Liver (tissue), 9 donors: Measurements from ENCODE around the gene ADM2. TPM values are rescaled to one million over a fixed set of nuclear protein-coding genes. Genes with fewer than 3 reads are reported as not detected.

Experiments
- DNase-seq: peaks from one replicate; pipeline ENCODE4 v3.0.0-alpha.2; 2017; ENCODE audit warnings: low spot score
- H3K27ac ChIP-seq, 2 donors: one replicate each; pipeline ENCODE4 v1.7.0; 2013; ENCODE audit warnings: inconsistent platforms in 2 of 2, low read length in 2 of 2, control low read depth in 1 of 2, low read depth in 1 of 2, mild to moderate bottlenecking in 1 of 2
- H3K27me3 ChIP-seq, 4 donors: one replicate each; pipeline versions ENCODE4 v1.6.1 to v1.7.0; 2013; ENCODE audit warnings: low read length in 3 of 4, inconsistent platforms in 1 of 4, mild to moderate bottlenecking in 1 of 4, moderate library complexity in 1 of 4; ENCODE audit not compliant: control insufficient read depth in 4 of 4, insufficient read depth in 4 of 4
- H3K36me3 ChIP-seq, 4 donors: one replicate each; pipeline versions ENCODE4 v1.6.1 to v1.7.0; 2013; ENCODE audit warnings: low read length in 3 of 4, mild to moderate bottlenecking in 3 of 4, low read depth in 1 of 4, moderate library complexity in 1 of 4; ENCODE audit not compliant: control insufficient read depth in 4 of 4, insufficient read depth in 3 of 4
- H3K4me1 ChIP-seq, 4 donors: one replicate each; pipeline versions ENCODE4 v1.6.1 to v1.7.0; 2013; ENCODE audit warnings: low read length in 3 of 4, mild to moderate bottlenecking in 3 of 4, moderate library complexity in 1 of 4; ENCODE audit not compliant: control insufficient read depth in 4 of 4, insufficient read depth in 4 of 4
- H3K4me3 ChIP-seq, 3 donors: one replicate each; pipeline versions ENCODE4 v1.6.1 to v1.7.0; 2013; ENCODE audit warnings: low read length in 3 of 3, control low read depth in 1 of 3, low read depth in 1 of 3, mild to moderate bottlenecking in 1 of 3
- H3K9ac ChIP-seq, 2 donors: one replicate each; pipeline ENCODE4 v1.7.0; 2013; ENCODE audit warnings: low read length in 2 of 2, mild to moderate bottlenecking in 2 of 2, moderate library complexity in 2 of 2, control low read depth in 1 of 2, low read depth in 1 of 2
- H3K9me3 ChIP-seq, 4 donors: one replicate each; pipeline versions ENCODE4 v1.6.1 to v1.7.0; 2013; ENCODE audit warnings: low read length in 3 of 4; ENCODE audit not compliant: control insufficient read depth in 4 of 4
- EGR1 ChIP-seq, 2 donors: IDR thresholded peaks; 2 replicates each; pipeline ENCODE4 v1.6.1; 2016 to 2018; ENCODE audit warnings: antibody characterized with exemption in 2 of 2, low read depth in 2 of 2
- FOXA1 ChIP-seq: IDR thresholded peaks from 2 replicates; pipeline ENCODE4 v1.6.1; 2016; ENCODE audit warnings: antibody characterized with exemption
- FOXA2 ChIP-seq: IDR thresholded peaks from 2 replicates; pipeline ENCODE4 v1.6.1; 2016; ENCODE audit warnings: antibody characterized with exemption
- GABPA ChIP-seq, 2 donors: IDR thresholded peaks in 1 of 2; conservative IDR thresholded peaks in 1 of 2; 2 replicates each; pipeline ENCODE4 v1.6.1; 2016; ENCODE audit warnings: antibody characterized with exemption in 2 of 2, mild to moderate bottlenecking in 1 of 2, moderate library complexity in 1 of 2
- HNF4A ChIP-seq, 2 donors: conservative IDR thresholded peaks; 2 replicates each; pipeline ENCODE4 v1.6.1; 2016; ENCODE audit warnings: antibody characterized with exemption in 2 of 2, mild to moderate bottlenecking in 2 of 2
- HNF4G ChIP-seq: IDR thresholded peaks from 2 replicates; pipeline ENCODE4 v1.6.1; 2016; ENCODE audit warnings: antibody characterized with exemption
- JUND ChIP-seq, 2 donors: IDR thresholded peaks; 2 replicates each; pipeline ENCODE4 v1.6.1; 2016; ENCODE audit warnings: antibody characterized with exemption in 2 of 2
- NR2F2 ChIP-seq: IDR thresholded peaks from 2 replicates; pipeline ENCODE4 v1.6.1; 2016; ENCODE audit warnings: antibody characterized with exemption
- RAD21 ChIP-seq, 2 donors: IDR thresholded peaks; 2 replicates each; pipeline ENCODE4 v1.6.1; 2016; ENCODE audit warnings: antibody characterized with exemption in 2 of 2, mild to moderate bottlenecking in 2 of 2
- RXRA ChIP-seq, 2 donors: IDR thresholded peaks; 2 replicates each; pipeline ENCODE4 v1.6.1; 2017 to 2018; ENCODE audit warnings: antibody characterized with exemption in 2 of 2, mild to moderate bottlenecking in 1 of 2
- SP1 ChIP-seq: IDR thresholded peaks from 2 replicates; pipeline ENCODE4 v1.6.1; 2018; ENCODE audit warnings: antibody characterized with exemption, mild to moderate bottlenecking
- TAF1 ChIP-seq: conservative IDR thresholded peaks from 2 replicates; pipeline ENCODE4 v1.6.1; 2016; ENCODE audit warnings: antibody characterized with exemption, mild to moderate bottlenecking
- YY1 ChIP-seq: IDR thresholded peaks from 2 replicates; pipeline ENCODE4 v1.6.1; 2016; ENCODE audit warnings: antibody characterized with exemption, mild to moderate bottlenecking
- WGBS: extraction: QIAGEN DNeasy Blood & Tissue Kit; methylation state at CpG from one replicate; pipeline ENCODE4 v1.1.7; 2013; 5-methylcytosine and 5-hydroxymethylcytosine counted together
- polyA plus RNA-seq, 2 donors: library from polyadenylated mRNA; stranded (reverse) in 1 of 2; unstranded in 1 of 2; fragments of 200-250 nt in 1 of 2; fragments of >200 nt in 1 of 2; fragmentation: Nextera tagmentation in 1 of 2; extraction: Ambion mirVana in 1 of 2; gene quantifications; one replicate each; pipeline versions ENCODE4 v1.2.1 to v1.2.3, GENCODE V29; 2013 to 2015
- total RNA-seq, 2 donors: library from RNA; depleted of rRNA; stranded (reverse); fragments of >200 nt; gene quantifications; one replicate each; pipeline ENCODE4 v1.2.3, GENCODE V29; 2014
- TF ChIP-seq, protein P1 (sequence below): IDR thresholded peaks from 2 replicates; pipeline ENCODE4 v1.6.1; 2016; ENCODE audit warnings: antibody characterized with exemption
- TF ChIP-seq, protein P2 (sequence below): IDR thresholded peaks from 2 replicates; pipeline ENCODE4 v1.6.1; 2016; ENCODE audit warnings: antibody characterized with exemption
- TF ChIP-seq, protein P3 (sequence below): fragments of 150-350 bp; IDR thresholded peaks from 2 replicates; pipeline ENCODE4 v1.5.1; 2017; ENCODE audit warnings: improper control_type of control experiment, low read depth, low read length; ENCODE audit not compliant: missing input control
- TF ChIP-seq, protein P4 (sequence below): IDR thresholded peaks from 2 replicates; pipeline ENCODE4 v1.6.1; 2016; ENCODE audit warnings: antibody characterized with exemption, mild to moderate bottlenecking
- TF ChIP-seq, protein P5 (sequence below): IDR thresholded peaks from 2 replicates; pipeline ENCODE4 v1.6.1; 2016; ENCODE audit warnings: antibody characterized with exemption
- donor health status: healthy.
- donor health status: healthy.
- donor health status: healthy.
- donor health status: healthy.
- donor health status: healthy.

Gene ADM2
- total and polyA plus RNA-seq, 4 donors = 0.79 to 2.8 (median 1.3) TPM

DNA sequence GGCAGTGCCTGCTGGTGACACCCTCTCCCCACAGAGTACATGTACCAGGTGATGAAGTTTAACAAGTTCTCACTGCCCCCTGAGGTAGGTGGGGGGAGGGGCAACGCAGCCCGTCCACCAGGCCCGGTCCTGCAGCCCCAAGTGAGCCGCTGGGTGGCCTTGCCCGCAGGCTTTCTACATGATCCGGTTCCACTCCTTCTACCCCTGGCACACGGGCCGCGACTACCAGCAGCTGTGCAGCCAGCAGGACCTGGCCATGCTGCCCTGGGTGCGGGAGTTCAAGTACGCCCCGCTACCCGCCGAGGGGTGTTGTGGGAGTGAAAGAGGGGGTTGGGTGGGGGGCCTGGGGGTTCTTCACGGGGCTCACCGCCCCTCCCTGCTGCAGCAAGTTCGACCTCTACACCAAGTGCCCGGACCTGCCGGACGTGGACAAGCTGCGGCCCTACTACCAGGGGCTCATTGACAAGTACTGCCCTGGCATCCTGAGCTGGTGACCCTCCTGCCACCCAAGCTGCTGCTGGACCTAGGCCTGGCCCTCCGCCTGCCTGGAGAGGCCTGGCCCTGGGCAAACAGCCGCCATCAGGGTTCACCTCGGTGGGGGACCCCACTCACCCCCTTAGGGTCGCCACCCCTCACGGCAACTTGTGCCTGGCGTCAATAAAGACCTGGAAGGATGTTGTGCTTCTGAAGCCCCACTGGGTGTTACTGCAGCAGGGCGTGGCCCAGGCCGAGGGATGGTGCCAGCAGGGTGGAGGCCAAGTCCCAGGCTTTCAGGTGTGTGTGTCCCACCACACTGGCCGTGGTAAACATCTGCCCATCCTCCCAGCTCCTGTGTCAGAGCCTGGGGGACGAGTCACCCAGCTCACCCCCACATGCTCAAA is 8.3 kb downstream of the ADM2 start:
- no peak for DNase-seq
- H3K27ac ChIP-seq = no peak overlapping the region
- H3K4me1 ChIP-seq = peaks cover 0 to 10% (median 5%) of the 10 kb centered on the region in 4 donors
- no peaks in the 10 kb centered on the region for H3K27me3 ChIP-seq
- H3K9ac ChIP-seq = no peak overlapping the region
- H3K36me3 ChIP-seq = no peaks in the 10 kb centered on the region
- no peak for TF ChIP-seq TAF1
- no peak for TF ChIP-seq FOXA1
- TF ChIP-seq, protein P1, sequence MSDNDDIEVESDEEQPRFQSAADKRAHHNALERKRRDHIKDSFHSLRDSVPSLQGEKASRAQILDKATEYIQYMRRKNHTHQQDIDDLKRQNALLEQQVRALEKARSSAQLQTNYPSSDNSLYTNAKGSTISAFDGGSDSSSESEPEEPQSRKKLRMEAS = no peak
- no peak for TF ChIP-seq NR2F2
- TF ChIP-seq, protein P2, sequence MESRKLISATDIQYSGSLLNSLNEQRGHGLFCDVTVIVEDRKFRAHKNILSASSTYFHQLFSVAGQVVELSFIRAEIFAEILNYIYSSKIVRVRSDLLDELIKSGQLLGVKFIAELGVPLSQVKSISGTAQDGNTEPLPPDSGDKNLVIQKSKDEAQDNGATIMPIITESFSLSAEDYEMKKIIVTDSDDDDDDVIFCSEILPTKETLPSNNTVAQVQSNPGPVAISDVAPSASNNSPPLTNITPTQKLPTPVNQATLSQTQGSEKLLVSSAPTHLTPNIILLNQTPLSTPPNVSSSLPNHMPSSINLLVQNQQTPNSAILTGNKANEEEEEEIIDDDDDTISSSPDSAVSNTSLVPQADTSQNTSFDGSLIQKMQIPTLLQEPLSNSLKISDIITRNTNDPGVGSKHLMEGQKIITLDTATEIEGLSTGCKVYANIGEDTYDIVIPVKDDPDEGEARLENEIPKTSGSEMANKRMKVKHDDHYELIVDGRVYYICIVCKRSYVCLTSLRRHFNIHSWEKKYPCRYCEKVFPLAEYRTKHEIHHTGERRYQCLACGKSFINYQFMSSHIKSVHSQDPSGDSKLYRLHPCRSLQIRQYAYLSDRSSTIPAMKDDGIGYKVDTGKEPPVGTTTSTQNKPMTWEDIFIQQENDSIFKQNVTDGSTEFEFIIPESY = no peak
- TF ChIP-seq, protein P3, sequence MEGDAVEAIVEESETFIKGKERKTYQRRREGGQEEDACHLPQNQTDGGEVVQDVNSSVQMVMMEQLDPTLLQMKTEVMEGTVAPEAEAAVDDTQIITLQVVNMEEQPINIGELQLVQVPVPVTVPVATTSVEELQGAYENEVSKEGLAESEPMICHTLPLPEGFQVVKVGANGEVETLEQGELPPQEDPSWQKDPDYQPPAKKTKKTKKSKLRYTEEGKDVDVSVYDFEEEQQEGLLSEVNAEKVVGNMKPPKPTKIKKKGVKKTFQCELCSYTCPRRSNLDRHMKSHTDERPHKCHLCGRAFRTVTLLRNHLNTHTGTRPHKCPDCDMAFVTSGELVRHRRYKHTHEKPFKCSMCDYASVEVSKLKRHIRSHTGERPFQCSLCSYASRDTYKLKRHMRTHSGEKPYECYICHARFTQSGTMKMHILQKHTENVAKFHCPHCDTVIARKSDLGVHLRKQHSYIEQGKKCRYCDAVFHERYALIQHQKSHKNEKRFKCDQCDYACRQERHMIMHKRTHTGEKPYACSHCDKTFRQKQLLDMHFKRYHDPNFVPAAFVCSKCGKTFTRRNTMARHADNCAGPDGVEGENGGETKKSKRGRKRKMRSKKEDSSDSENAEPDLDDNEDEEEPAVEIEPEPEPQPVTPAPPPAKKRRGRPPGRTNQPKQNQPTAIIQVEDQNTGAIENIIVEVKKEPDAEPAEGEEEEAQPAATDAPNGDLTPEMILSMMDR = no peak
- TF ChIP-seq JUND (IDR thresholded peaks at IDR 0.05) = no peak
- TF ChIP-seq, protein P4, sequence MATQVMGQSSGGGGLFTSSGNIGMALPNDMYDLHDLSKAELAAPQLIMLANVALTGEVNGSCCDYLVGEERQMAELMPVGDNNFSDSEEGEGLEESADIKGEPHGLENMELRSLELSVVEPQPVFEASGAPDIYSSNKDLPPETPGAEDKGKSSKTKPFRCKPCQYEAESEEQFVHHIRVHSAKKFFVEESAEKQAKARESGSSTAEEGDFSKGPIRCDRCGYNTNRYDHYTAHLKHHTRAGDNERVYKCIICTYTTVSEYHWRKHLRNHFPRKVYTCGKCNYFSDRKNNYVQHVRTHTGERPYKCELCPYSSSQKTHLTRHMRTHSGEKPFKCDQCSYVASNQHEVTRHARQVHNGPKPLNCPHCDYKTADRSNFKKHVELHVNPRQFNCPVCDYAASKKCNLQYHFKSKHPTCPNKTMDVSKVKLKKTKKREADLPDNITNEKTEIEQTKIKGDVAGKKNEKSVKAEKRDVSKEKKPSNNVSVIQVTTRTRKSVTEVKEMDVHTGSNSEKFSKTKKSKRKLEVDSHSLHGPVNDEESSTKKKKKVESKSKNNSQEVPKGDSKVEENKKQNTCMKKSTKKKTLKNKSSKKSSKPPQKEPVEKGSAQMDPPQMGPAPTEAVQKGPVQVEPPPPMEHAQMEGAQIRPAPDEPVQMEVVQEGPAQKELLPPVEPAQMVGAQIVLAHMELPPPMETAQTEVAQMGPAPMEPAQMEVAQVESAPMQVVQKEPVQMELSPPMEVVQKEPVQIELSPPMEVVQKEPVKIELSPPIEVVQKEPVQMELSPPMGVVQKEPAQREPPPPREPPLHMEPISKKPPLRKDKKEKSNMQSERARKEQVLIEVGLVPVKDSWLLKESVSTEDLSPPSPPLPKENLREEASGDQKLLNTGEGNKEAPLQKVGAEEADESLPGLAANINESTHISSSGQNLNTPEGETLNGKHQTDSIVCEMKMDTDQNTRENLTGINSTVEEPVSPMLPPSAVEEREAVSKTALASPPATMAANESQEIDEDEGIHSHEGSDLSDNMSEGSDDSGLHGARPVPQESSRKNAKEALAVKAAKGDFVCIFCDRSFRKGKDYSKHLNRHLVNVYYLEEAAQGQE = no peak
- TF ChIP-seq, protein P5, sequence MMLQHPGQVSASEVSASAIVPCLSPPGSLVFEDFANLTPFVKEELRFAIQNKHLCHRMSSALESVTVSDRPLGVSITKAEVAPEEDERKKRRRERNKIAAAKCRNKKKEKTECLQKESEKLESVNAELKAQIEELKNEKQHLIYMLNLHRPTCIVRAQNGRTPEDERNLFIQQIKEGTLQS = no peak
- TF ChIP-seq YY1 = no peak
- no peak for TF ChIP-seq HNF4G
- no peak for TF ChIP-seq RXRA (IDR thresholded peaks at IDR 0.05)
- TF ChIP-seq HNF4A (conservative IDR thresholded peaks at IDR 0.05) = no peak
- no peak for TF ChIP-seq RAD21 (IDR thresholded peaks at IDR 0.05)
- no peak for TF ChIP-seq EGR1 (IDR thresholded peaks at IDR 0.05; ENCODE audit: low read depth in 2 of 2)
- TF ChIP-seq GABPA (IDR thresholded peaks at IDR 0.05 in 1 of 2, conservative IDR thresholded peaks at IDR 0.05 in 1 of 2) = no peak
- TF ChIP-seq FOXA2 = no peak
- TF ChIP-seq SP1 = no peak
- H3K4me3 ChIP-seq = no peak overlapping the region
- WGBS = 84% methylated on average over 31 of the region's 31 CpGs
- H3K9me3 ChIP-seq = no peaks in the 10 kb centered on the region
